Erythroblast (primary cell): ENCODE data around the gene PRAMEF10.
"Not testable (repeated sequence)": the region's sequence is repeated elsewhere in the genome, so short reads cannot be mapped to it uniquely, and the experiment has no call there.

Experiments used
- GATA1 ChIP-seq: IDR thresholded peaks from 2 replicates; pipeline ENCODE4 v1.6.1; 2011; ENCODE audit warnings: low read depth, mild to moderate bottlenecking, control low read depth, low read length, moderate library complexity
- POLR2A ChIP-seq: IDR thresholded peaks from 2 replicates; pipeline ENCODE4 v1.6.1; 2011; ENCODE audit warnings: mild to moderate bottlenecking, low read length

DNA sequence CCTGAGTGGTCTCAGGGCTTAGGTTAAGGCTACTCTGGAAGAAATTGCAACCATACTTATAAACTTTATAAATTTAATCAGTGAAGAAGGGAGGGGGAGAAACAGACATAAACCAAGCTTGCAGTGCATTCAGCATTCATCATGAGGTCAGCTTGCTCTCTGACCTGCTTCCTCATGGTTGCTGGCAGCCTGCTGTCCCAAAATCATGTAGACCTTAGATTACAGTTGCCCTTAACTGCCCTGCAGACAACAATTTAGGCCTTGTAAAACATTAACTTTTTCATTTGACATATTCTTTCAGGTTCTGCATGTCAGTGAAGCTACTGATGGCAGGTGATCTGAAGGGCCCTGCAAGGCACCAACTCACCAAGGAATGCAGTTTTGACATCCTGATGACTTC lies 1.1 kb upstream of the PRAMEF10 start:
- not testable (repeated sequence) for TF ChIP-seq POLR2A, GATA1
